Measurements from ENCODE around the gene GDF9.

GRCh38 chr5:132819468-132819867, 46.8 kb downstream of the GDF9 start:
- no peak for TF ChIP-seq CTCF (IDR thresholded peaks at IDR 0.05)
- TF ChIP-seq POLR2A (IDR thresholded peaks at IDR 0.05): no peak

All from thyroid gland (tissue), 4 donors.